ENCODE data around the gene REPS2.

Gene REPS2

GRCh38 chrX:17052793-17053192 is 106.3 kb downstream of the REPS2 start:
- H3K27ac ChIP-seq: no peak overlapping the region
- no peak for TF ChIP-seq CTCF (conservative IDR thresholded peaks at IDR 0.05)

GRCh38 chrX:17053502-17053901 is 107.0 kb downstream of the REPS2 start:
- no peak overlapping the region for H3K27ac ChIP-seq

GRCh38 chrX:17056868-17057608 is 110.6 kb downstream of the REPS2 start:
- no peak for TF ChIP-seq CTCF (conservative IDR thresholded peaks at IDR 0.05)
- H3K27ac ChIP-seq: no peak overlapping the region

More at GRCh38 chrX:17053502-17053901, 107.0 kb downstream of the REPS2 start:
- no peak for TF ChIP-seq CTCF (conservative IDR thresholded peaks at IDR 0.05)

- no peak for TF ChIP-seq CTCF (conservative IDR thresholded peaks at IDR 0.05)
- H3K27ac ChIP-seq: no peak overlapping the region
These were observed 115.6 kb downstream of the REPS2 start for GRCh38 chrX:17062065-17062464.

- no peak overlapping the region for H3K27ac ChIP-seq
- no peak for TF ChIP-seq CTCF (conservative IDR thresholded peaks at IDR 0.05)
These were observed 118.6 kb downstream of the REPS2 start for GRCh38 chrX:17065100-17065499.

- no peak for TF ChIP-seq CTCF (conservative IDR thresholded peaks at IDR 0.05)
- H3K27ac ChIP-seq: no peak overlapping the region
These were observed 121.1 kb downstream of the REPS2 start for GRCh38 chrX:17067534-17067933.

- no peak for TF ChIP-seq CTCF (conservative IDR thresholded peaks at IDR 0.05)
- peak overlapping the region; percentile 89 for H3K27ac ChIP-seq
These were observed 125.8 kb downstream of the REPS2 start for GRCh38 chrX:17072301-17072700.

Measured in VCaP (cell line).